GM19025 (cell line): ENCODE results near the gene DEFB119.
"Not testable (repeated sequence)": the region's sequence is repeated elsewhere in the genome, so short reads cannot be mapped to it uniquely, and the experiment has no call there.

ENCODE experiments used
- ATAC-seq: cut with Tn5 transposase; IDR thresholded peaks from one replicate; pipeline ENCODE4 v1.9.1; 2021; ENCODE audit warnings: mild to moderate bottlenecking, low read depth, moderate library complexity; ENCODE audit not compliant: unreplicated experiment

DEFB119 gene, protein sequence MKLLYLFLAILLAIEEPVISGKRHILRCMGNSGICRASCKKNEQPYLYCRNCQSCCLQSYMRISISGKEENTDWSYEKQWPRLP

DNA sequence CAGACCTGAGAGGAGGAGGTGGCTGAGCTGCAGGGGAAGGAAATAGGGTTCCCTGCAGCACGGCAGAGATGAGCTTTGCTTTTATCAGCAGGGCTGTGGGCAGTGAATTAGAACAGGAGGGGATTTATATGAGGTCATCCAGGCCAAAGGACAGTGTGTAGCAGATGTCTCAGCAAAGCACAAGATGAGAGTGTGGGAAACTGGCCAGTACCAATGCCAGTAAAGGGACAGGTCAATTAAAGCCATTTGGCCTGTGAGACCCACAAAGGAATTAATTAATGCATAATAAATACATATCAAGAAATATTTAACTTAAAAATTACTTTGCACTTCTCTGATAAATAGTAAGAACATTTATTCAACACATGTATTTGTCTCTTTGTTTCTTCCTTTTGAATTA lies at the start of gene DEFB119:
DEFB119 (minus strand) TSS at position 101 of the 400 bp plus-strand sequence. CDS start 107 bp downstream, outside the sequence.
- ATAC-seq = no peak

DNA sequence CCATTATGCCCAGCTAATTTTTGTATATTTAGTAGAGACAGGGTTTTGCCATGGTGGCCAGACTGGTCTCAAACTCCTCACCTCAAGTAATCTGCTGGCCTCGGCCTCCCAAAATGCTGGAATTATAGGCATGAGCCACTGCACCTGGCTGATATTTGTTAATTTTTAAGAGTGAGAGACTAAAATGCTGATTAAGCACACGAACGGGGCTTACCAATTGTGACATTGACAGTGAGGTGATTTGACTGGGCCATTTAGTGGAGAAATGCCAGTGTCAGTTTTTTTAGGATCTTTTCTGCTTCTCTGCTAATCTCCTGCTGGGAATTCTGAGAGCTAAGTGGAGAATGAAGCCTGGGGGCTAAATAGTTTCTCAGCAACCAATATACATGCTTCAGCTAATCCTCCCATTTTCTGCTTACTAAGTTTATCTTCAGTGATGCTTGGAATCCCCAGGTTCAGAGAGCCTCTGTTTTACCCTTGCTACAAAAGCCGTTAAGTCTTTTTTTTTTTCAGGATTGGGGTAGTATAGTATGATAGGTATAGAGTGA lies 40.3 kb upstream of the DEFB119 start:
- no peak for ATAC-seq

DNA sequence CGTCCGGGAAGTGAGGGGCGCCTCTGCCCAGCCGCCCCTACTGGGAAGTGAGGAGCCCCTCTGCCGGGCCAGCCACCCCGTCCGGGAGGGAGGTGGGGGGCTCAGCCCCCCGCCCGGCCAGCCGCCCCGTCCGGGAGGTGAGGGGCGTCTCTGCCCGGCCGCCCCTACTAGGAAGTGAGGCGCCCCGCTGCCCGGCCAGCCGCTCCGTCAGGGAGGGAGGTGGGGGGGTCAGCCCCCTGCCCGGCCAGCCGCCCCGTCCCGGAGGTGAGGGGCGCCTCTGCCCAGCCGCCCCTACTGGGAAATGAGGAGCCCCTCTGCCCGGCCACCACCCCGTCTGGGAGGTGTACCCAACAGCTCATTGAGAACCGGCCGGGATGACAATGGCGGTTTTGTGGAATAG lies 37.2 kb upstream of the DEFB119 start:
- not testable (repeated sequence) for ATAC-seq

DNA sequence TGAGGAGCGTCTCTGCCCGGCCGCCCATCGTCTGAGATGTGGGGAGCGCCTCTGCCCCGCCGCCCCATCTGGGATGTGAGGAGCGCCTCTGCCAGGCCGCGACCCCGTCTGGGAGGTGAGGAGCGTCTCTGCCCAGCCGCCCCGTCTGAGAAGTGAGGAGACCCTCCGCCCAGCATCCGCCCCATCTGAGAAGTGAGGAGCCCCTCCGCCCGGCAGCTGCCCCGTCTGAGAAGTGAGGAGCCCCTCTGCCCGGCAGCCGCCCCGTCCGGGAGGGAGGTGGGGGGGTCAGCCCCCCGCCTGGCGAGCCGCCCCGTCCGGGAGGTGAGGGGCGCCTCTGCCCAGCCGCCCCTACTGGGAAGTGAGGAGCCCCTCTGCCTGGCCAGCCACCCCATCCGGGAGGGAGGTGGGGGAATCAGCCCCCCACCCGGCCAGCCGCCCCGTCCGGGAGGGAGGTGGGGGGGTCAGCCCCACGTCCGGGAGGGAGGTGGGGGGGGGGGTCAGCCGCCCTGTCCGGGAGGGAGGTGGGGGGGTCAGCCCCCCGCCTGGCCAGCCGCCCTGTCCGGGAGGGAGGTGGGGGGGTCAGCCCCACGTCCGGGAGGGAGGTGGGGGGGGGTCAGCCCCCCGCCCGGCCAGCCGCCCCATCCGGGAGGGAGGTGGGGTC lies 36.6 kb upstream of the DEFB119 start:
- not testable (repeated sequence) for ATAC-seq

DNA sequence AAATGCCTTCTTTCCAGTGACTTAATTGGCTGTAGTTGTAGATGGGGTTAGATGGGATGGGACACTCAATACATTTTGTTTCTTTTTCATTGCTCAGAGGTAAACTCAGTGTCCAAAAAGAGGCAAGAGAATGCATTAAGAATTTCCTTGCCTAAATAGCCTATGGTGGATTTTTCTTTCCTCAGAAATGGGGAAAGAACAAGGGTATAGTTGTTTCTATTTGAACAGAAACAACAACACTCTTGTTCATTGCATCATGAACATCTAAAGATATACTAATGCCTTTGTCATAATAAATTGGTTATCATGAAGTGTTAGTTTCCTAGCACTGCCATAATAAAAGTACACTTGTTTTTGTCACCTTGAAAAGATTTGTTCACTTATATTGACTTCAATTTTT lies 35.4 kb upstream of the DEFB119 start:
- no peak for ATAC-seq

DNA sequence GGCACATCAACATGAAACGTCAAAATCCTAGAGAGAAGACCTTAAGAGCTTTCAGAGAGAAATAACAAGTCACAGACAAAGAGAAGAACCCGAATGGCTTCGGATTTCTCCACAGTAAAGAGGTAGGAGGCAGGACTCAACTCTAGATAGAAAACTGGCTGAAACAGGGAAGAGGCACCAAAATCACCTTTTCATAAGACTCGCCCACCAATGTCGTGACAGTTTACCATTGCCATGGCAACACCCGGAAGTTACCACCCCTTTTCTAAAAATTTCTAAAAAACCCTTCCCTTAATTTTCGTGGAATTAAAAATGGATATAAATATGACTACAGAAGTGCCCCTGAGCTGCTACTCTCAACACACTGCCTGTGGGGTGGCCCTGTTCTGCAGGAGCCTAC lies 27.9 kb upstream of the DEFB119 start:
- ATAC-seq = no peak

DNA sequence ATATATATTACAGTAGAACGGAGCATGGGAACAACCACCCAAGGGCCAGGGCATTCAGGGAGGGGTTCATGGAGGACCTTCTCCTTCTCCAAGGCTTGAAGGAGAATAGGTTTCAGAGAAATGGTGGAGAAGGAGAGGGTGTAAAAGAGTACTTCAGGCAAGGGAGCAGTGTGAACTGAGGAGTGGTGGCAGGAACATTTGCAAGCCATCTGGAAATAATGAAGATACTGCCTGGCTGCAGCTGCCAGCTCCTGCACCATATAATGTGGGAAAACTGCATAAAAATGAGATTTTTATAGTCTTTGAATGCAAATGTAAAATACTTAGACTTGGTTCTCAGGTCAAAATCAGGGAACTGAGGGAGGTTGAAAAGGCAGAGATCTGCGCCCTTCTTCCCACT lies 25.3 kb upstream of the DEFB119 start:
- ATAC-seq = no peak

DNA sequence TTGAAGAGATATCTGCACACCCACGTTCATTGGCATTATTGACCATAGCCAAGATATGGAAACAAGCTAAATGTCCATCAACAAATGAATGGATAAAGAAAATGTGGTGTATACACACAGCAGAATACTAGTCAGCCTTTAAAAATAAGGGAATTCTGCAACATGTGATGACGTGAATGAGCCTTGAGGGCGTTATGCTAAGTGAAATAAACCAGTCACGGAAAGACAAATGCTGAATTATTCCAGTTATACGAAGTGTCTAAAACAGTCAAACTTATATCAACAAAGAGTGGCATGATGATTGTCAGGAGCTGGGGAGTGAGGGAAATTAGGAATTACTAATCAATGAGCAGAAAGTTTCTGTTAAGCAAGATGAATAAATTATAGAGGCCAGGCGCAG lies 24.0 kb upstream of the DEFB119 start:
- ATAC-seq = no peak

DNA sequence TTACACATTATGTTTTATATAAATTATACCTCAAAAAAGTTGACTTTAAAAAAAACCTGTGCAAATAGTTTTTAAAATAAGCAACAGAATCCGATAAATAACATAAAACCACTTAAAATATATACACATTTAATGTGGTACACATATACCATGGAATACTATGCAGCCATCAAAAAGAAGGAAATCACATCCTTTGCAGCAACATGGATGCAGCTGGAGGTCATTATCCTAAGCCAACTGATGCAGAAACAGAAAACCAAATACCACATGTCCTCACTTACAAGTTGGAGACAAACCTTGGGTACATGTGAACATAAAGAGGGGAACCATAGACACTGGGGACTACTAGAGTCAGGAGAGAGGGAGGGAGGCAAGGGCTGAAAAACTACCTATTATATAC lies 19.6 kb upstream of the DEFB119 start:
- no peak for ATAC-seq

DNA sequence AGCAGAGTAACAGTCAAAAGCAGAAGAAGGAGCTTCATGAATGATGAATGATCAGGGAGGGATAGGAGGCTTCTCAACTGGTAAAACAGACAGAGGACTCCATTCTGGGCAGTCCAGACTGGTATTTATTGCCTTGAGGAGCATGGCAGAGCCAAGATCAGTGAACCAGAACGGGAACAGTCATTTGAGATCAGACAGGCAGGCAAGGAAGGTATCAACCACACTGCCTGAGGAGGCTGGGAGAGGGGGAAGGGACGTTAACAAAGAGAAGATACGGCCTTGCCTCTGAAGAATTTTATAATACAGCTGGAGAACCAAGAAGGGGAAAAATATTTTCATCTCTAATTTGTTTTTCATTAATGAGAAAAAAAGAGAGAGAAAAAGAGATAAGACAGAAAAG lies 15.7 kb upstream of the DEFB119 start, which contains the start of gene DEFB121:
DEFB121 (minus strand) TSS at position 101 of the 400 bp plus-strand sequence; CDS start at position 38, 63 bp downstream.
- no peak for ATAC-seq

DNA sequence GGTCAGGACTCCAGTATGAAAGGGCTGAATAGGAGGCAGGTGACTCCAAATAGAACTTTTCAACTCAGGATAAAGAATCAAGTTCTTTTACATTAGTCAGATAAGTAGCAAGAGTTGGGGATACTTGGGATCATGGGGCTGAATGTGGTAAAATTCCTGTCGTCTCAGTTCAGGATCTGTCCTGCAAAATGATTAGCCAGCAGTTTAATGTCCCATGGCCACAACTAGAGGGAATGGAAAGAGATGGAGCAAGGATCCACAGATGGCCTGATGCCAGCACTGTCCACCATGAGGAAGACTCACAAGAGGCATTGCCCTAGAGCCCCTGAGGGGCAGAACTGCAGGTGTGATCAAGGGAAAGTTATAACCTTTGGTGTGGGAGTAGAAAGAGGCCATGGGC lies 13.5 kb upstream of the DEFB119 start:
- no peak for ATAC-seq

DNA sequence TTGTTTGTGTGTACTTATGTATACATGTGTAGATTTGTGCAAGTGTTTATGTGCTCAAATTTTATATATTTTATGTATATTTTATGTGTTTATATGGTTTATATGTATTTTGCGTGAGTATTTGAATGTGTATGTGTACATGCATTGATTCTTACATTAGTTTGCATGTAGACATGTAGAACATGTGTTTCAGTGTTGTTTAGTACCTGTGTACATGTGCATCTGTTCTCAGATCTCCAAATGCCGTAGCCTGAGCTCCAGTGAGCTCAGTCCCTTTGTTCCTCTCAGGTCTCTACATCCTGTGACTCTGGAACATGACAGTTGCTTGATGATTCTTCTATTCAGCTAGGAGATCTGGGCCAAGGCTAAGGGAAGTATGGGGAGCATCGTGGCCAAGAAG lies 4.5 kb upstream of the DEFB119 start:
- ATAC-seq = no peak

DNA sequence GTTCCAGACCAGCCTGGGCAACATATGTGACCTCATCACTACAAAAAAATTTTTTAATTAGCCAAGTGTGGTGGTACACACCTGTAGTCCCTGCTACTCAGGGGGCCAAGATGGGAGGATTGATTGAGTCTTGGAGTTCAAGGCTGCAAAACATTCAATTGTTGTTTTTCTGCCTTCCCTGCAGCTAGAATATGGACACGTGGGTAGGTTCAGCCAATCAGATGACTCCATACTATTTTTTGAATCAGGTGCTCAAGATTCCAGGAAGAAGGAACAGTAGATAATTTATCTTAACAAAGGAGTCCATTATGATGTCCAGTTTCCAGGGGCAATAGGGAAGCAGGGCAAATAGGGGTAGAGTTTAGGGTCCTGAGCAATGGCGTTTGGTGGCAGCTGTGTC lies 2.4 kb upstream of the DEFB119 start:
- ATAC-seq = no peak

DNA sequence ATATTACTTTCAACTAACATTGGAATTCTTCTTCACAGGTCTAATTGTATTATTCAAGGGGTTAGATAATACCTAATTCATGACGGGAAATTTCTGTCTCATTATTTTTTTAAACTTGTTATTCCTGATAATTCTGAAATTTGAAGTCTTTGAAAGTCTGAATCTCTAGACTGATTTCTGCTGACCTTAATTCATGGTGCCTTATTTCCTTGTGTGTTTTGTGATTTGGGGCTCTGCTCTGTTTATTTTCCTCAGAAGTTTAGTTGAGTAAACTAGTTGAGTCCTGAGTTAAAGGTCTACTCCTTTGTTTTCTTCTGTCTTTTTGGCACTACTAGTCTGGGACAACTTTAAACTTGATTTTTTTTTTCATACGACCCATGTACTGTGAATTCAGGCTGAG lies 16.0 kb downstream of the DEFB119 start:
- ATAC-seq = no peak

DNA sequence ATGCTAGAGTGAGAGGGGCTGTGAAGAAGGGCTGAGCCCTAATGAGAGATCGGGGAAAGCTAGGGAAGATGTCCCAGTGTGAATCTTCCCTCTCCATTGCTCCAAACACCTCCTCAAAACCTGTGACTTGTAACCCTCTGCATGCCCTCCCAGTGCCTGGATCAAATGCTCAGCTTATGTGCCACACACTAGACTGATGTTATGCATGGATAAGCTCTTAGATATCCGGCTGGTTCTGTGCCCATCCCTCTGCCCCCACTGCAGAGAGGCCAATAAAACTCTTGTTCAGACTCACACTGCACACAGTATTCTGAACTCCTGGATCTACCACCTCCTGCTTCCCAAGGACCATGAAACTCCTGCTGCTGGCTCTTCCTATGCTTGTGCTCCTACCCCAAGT lies 22.1 kb downstream of the DEFB119 start, which contains the start of gene DEFB118:
DEFB118 (plus strand) TSS at position 301 of the 400 bp plus-strand sequence; CDS start at position 351, 50 bp downstream.
- ATAC-seq = no peak

DNA sequence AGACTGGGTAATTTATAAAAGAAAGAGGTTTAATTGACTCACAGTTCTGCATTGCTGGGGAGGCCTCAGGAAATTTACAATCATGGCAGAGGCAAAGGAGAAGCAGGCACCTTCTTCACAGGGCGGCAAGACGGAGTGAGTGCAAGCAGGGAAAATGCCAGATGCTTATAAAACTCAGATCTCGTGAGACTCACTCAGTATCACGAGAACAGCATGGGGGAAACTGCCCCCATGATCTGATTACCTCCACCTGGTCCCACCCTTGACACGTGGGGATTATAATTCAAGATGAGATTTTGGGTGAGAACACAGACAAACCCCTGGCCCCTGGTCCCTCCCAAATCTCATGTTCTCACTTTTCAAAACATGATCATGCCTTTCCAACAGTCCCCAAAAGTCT lies 26.1 kb downstream of the DEFB119 start:
- ATAC-seq = not testable (repeated sequence)

DNA sequence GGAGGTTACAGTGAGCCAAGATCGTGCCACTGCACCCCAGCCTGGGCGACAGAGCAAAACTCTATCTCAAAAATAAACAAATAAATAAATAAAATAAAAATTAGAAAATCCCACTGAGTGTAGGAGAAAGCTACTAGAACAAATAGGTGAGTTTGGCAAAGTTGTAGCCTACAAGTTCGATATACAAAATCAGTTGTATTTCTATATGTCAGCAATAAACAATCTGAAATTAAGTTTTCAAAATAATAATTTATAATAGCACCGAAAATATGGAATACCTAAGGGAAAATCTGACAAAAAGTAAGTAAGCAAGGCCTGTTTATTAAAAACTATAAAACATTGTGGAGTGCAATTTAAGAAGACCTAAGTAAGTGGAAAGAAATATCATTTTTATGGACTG lies 27.1 kb downstream of the DEFB119 start:
- ATAC-seq = no peak

DNA sequence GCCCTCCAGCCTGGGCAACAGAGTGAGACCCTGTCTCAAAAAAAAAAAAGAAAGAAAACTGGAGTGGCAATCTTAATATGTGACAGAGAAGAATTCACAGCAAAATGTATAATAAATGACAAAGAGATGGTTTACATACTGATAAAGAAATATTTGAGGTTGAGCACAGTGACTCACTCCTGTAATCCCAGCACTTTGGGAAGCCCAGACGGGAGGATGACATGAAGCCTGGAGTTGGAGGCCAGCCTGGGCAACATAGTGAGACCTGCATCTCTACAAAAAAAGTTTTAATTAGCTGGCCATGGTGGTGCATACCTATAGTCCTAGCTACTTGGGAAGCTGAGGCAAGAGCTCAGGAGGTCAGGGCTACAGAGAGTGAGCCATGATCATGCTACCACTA lies 34.4 kb downstream of the DEFB119 start:
- ATAC-seq = no peak

DNA sequence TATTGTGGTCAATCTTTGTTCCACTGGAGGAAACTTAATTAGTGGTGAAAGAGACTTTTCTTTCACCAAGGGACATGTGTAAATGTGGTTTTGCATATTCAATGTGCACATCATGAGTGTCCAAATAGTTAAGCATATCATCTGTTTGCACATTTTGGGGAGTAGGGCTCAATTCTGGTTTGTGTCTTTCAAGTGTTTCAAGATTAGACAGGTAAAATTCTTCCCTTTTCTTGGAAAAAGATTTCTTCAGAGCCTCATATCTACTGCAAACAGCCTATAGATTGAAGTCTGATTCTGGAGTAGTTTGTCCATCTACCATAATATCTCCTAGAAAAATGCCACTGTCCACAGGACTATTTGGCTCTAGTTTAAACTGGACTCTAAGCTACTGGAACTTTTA lies 48.9 kb downstream of the DEFB119 start:
- ATAC-seq = no peak

DNA sequence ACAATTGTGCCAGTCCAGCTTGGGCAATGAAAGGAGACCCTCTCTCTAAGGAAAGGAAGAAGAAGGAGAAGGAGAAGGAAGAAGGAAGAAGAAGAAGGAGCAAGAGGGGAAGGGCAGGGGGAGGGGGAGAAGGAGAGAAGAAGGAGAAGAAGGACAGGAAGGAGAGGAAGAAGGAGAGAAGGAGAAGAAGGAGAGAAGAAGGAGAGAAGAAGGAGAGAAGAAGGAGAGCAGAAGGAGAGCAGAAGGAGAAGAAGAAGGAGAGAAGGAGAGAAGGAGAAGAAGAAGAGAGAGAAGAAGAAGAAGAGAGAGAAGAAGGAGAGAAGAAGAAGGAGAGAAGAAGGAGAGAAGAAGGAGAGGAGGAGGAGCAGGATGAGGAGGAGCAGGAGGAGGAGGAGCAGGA lies 59.5 kb downstream of the DEFB119 start:
- ATAC-seq = no peak
